Activated CD8-positive, alpha-beta memory T cell treated with anti-CD3 and anti-CD28 coated beads, Interleukin-2, amount 10 ng/mL, durations not matched to agents 7 days and 5 days (primary cell): ENCODE data around the gene TTC1. TPM values are rescaled to one million over a fixed set of nuclear protein-coding genes. Genes with fewer than 3 reads are reported as not detected.

Source experiments
- ATAC-seq: fragments of 150-1000 bp; cut with Tn5 transposase; one replicate; pipeline ENCODE4 v1.10.0; 2021; ENCODE audit warnings: moderate library complexity
- CTCF ChIA-PET: fragments of 350-600 bp; sonication (Branson Sonifier 250); formaldehyde crosslinking; loops from one replicate; lab custom pipeline; 2021; ENCODE audit warnings: antibody characterized with exemption; lab: Charles Lee
- DNase-seq: peaks from one replicate; pipeline ENCODE4 v3.0.0-alpha.2; 2020
- H3K27ac Mint-ChIP-seq: one replicate; pipeline ENCODE4 v1.8.0; 2021; ENCODE audit warnings: mild to moderate bottlenecking, mixed read lengths
- H3K27me3 Mint-ChIP-seq: one replicate; pipeline ENCODE4 v1.8.0; 2021; ENCODE audit warnings: mixed read lengths
- H3K36me3 Mint-ChIP-seq: one replicate; pipeline ENCODE4 v1.8.0; 2021; ENCODE audit warnings: mild to moderate bottlenecking, mixed read lengths
- H3K4me1 Mint-ChIP-seq: one replicate; pipeline ENCODE4 v1.8.0; 2021; ENCODE audit warnings: mixed read lengths
- H3K4me3 Mint-ChIP-seq: one replicate; pipeline ENCODE4 v1.8.0; 2021; ENCODE audit warnings: mild to moderate bottlenecking, moderate library complexity, mixed read lengths
- H3K9me3 Mint-ChIP-seq: one replicate; pipeline ENCODE4 v1.8.0; 2022; ENCODE audit warnings: low read depth, mixed read lengths
- total RNA-seq, 2 experiments: library from RNA; stranded (reverse); gene quantifications; one replicate each; pipeline ENCODE4 v1.2.3, GENCODE V29; 2021

The TTC1 gene
- total RNA-seq, 2 experiments from 2014 or later = 39.3 to 54.5 TPM

DNA sequence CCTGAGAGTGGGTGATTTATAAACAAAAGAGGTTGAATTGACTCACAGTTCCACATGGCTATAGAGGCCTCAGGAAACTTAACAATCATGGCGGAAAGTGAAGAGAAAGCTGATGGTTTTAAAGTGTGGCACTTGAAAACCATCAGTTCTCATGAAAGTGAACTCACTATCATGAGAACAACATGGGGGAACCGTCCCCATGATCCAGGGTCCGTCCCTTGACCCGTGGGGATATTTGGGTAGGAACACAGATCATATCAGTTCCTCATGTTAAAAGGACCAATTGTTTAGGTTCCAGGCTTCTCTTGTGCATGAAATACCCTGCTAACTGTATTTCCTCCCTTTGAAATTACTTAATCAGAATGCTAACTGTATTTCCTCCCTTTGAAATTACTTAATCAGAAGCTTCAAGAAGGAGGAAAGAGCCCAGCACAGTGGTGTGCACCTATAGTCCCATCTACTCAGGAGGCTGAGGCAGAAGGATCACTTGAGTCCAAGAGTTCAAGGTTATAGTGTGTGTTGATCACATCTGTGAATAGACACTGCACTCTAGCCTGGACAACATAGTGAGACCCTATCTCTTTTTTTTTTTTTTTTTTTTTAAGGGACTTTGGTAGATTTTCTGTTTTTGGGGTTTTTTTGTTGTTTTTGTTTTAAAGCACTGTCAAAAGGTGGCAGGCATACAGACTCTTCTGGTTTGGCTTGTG is 24.8 kb downstream of the TTC1 start:
- H3K36me3 Mint-ChIP-seq = peaks cover 31% of the 10 kb centered on the region
- CTCF ChIA-PET = interaction anchor here (1.4 to 1.7 kb wide), 3 partner anchors 8 to 312 kb away, joined by 3 to 5 read pairs (median 4); no protein-coding TSS in a partner anchor
- H3K9me3 Mint-ChIP-seq = no peaks in the 10 kb centered on the region
- H3K4me3 Mint-ChIP-seq = no peak overlapping the region
- ATAC-seq (no peak), DNase-seq (no peak)
- H3K27ac Mint-ChIP-seq = no peak overlapping the region
- peaks cover 14% of the 10 kb centered on the region for H3K4me1 Mint-ChIP-seq
- no peaks in the 10 kb centered on the region for H3K27me3 Mint-ChIP-seq

- CTCF ChIA-PET = interaction anchor here (0.6 to 3.3 kb wide), 2 partner anchors 14 to 15 kb away, joined by 3 to 12 read pairs; no protein-coding TSS in a partner anchor
- DNase-seq (no peak), ATAC-seq (no peak)
- Mint-ChIP-seq H3K36me3 (peaks cover 28% of the 10 kb centered on the region), H3K27me3 (no peaks in the 10 kb centered on the region), H3K4me3 (no peak overlapping the region), H3K27ac (no peak overlapping the region), H3K9me3 (no peaks in the 10 kb centered on the region), H3K4me1 (peaks cover 14% of the 10 kb centered on the region)
Measured at GRCh38 chr5:160036243-160036642, 27.3 kb downstream of the TTC1 start.

DNA sequence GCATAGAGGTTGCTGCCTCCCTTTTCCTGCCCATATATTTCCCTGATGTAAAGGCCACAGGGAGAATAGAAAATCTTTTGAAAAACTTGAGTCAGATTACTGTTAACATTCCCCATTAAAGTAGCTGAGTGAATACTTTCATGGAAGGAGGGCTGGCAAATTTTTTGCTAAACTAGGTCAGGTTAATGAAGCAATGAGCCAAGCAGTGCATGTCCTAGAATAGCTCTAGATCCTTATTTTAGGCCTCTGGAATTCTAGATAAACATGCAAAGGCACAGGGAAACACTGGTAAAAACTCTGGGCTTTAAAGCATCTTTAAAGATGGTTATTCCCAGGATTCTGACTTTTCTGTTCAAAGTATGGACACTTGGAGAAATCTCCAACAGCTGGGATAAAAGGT is 27.9 kb downstream of the TTC1 start:
- CTCF ChIA-PET = interaction anchor here (3.3 kb wide), 1 partner anchor 15 kb away, joined by 12 read pairs; no protein-coding TSS in a partner anchor
- no peaks in the 10 kb centered on the region for H3K9me3 Mint-ChIP-seq
- H3K27me3 Mint-ChIP-seq = no peaks in the 10 kb centered on the region
- H3K27ac Mint-ChIP-seq = no peak overlapping the region
- DNase-seq = no peak
- peaks cover 32% of the 10 kb centered on the region for H3K36me3 Mint-ChIP-seq
- no peak for ATAC-seq
- peaks cover 14% of the 10 kb centered on the region for H3K4me1 Mint-ChIP-seq
- no peak overlapping the region for H3K4me3 Mint-ChIP-seq

GRCh38 chr5:160039810-160040470 is 31.0 kb downstream of the TTC1 start:
- DNase-seq (no peak), ATAC-seq (no peak)
- Mint-ChIP-seq H3K27me3 (no peaks in the 10 kb centered on the region), H3K9me3 (no peaks in the 10 kb centered on the region), H3K27ac (no peak overlapping the region), H3K4me1 (peaks cover 11% of the 10 kb centered on the region), H3K4me3 (no peak overlapping the region), H3K36me3 (peaks cover 27% of the 10 kb centered on the region)
- CTCF ChIA-PET = interaction anchor here (1.5 kb wide), 1 partner anchor 18 kb away, joined by 6 read pairs; no protein-coding TSS in a partner anchor

DNA sequence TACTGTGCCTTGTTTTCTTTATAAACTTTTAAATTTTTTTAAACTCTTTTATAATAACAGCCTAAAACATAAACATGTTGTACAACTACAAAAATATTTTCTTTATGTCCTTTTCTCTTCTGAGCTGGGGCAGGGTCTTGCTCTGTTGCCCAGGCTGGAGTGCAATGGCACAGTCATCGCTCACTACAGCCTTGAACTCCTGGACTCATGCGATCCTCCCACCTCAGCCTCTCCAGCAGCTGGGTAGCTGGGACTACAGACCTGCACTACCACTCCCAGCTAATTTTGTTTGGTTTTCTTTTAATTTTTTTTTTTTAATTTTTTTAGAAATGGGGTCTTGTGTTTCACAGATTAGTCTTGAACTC is 31.5 kb downstream of the TTC1 start:
- no peaks in the 10 kb centered on the region for H3K27me3 Mint-ChIP-seq
- H3K36me3 Mint-ChIP-seq = peaks cover 30% of the 10 kb centered on the region
- peaks cover 5% of the 10 kb centered on the region for H3K4me1 Mint-ChIP-seq
- no peak for DNase-seq
- H3K27ac Mint-ChIP-seq = no peak overlapping the region
- H3K9me3 Mint-ChIP-seq = no peaks in the 10 kb centered on the region
- CTCF ChIA-PET = no interaction called here
- ATAC-seq = no peak
- H3K4me3 Mint-ChIP-seq = no peak overlapping the region

DNA sequence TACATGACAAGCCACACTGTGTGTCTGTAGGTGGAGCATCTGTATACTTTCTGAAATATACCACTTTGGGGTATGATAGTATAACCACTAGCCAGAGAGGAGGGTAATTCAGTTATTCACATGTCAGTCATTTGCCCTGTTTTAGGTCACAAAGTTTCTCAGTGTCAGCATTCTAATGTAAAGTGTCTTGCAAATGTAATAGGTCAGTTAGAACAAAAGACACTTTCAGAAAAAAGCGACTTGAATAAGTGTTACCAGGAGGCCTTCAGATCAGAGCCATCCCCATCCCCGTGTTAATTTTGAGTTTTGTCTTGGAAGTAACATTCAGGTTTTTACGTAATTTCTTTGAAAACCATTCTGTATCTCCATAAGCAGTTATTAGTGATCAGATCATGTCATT is 33.7 kb downstream of the TTC1 start:
- H3K9me3 Mint-ChIP-seq = no peaks in the 10 kb centered on the region
- H3K36me3 Mint-ChIP-seq = peaks cover 30% of the 10 kb centered on the region
- no peaks in the 10 kb centered on the region for H3K27me3 Mint-ChIP-seq
- peaks cover 3% of the 10 kb centered on the region for H3K4me1 Mint-ChIP-seq
- DNase-seq (no peak), ATAC-seq (no peak)
- CTCF ChIA-PET = no interaction called here
- H3K4me3 Mint-ChIP-seq = no peak overlapping the region
- no peak overlapping the region for H3K27ac Mint-ChIP-seq

- H3K4me1 Mint-ChIP-seq = peaks cover 3% of the 10 kb centered on the region
- DNase-seq (no peak), ATAC-seq (no peak)
- H3K4me3 Mint-ChIP-seq = no peak overlapping the region
- H3K9me3 Mint-ChIP-seq = no peaks in the 10 kb centered on the region
- peaks cover 23% of the 10 kb centered on the region for H3K36me3 Mint-ChIP-seq
- H3K27me3 Mint-ChIP-seq = no peaks in the 10 kb centered on the region
- H3K27ac Mint-ChIP-seq = no peak overlapping the region
- CTCF ChIA-PET = no interaction called here
Measured at GRCh38 chr5:160044391-160044804, 35.5 kb downstream of the TTC1 start.

DNA sequence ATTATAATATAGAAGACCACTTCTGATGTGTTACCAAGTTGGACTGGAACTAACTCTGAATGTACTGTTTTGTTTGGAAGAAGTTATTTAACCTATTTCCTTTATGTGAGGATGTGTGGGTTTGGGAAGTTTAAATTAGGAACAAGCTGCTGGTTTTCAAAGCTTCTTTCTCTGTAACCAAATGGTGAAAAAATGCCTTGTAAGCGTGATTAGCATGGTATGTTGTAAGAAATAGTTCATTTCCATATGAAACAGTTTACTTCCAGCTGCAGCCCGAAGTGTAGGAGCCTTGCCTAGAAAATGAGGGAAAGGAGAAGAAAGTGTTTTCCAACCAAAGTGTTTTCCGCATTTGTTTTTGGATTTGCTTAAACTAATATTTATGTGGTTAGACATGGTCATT is 36.0 kb downstream of the TTC1 start:
- CTCF ChIA-PET = no interaction called here
- Mint-ChIP-seq H3K27ac (no peak overlapping the region), H3K9me3 (no peaks in the 10 kb centered on the region), H3K4me1 (peaks cover 3% of the 10 kb centered on the region), H3K27me3 (no peaks in the 10 kb centered on the region), H3K4me3 (no peak overlapping the region), H3K36me3 (peaks cover 21% of the 10 kb centered on the region)
- no peak for DNase-seq
- ATAC-seq = no peak

GRCh38 chr5:160047423-160047822 is 38.5 kb downstream of the TTC1 start:
- H3K4me1 Mint-ChIP-seq = peaks cover 3% of the 10 kb centered on the region
- H3K36me3 Mint-ChIP-seq = peaks cover 26% of the 10 kb centered on the region
- no peak overlapping the region for H3K27ac Mint-ChIP-seq
- CTCF ChIA-PET = no interaction called here
- ATAC-seq = no peak
- no peaks in the 10 kb centered on the region for H3K27me3 Mint-ChIP-seq
- H3K9me3 Mint-ChIP-seq = no peaks in the 10 kb centered on the region
- no peak overlapping the region for H3K4me3 Mint-ChIP-seq
- no peak for DNase-seq

GRCh38 chr5:160048131-160048530 is 39.2 kb downstream of the TTC1 start:
- Mint-ChIP-seq H3K36me3 (peaks cover 31% of the 10 kb centered on the region), H3K9me3 (no peaks in the 10 kb centered on the region), H3K4me3 (no peak overlapping the region), H3K27me3 (no peaks in the 10 kb centered on the region), H3K4me1 (peaks cover 3% of the 10 kb centered on the region), H3K27ac (no peak overlapping the region)
- ATAC-seq (no peak), DNase-seq (no peak)
- CTCF ChIA-PET = no interaction called here

GRCh38 chr5:160049099-160049498 is 40.2 kb downstream of the TTC1 start:
- Mint-ChIP-seq H3K4me3 (no peak overlapping the region), H3K27ac (no peak overlapping the region), H3K4me1 (peaks cover 3% of the 10 kb centered on the region), H3K27me3 (no peaks in the 10 kb centered on the region), H3K9me3 (no peaks in the 10 kb centered on the region), H3K36me3 (peaks cover 37% of the 10 kb centered on the region)
- ATAC-seq (no peak), DNase-seq (no peak)
- CTCF ChIA-PET = no interaction called here

DNA sequence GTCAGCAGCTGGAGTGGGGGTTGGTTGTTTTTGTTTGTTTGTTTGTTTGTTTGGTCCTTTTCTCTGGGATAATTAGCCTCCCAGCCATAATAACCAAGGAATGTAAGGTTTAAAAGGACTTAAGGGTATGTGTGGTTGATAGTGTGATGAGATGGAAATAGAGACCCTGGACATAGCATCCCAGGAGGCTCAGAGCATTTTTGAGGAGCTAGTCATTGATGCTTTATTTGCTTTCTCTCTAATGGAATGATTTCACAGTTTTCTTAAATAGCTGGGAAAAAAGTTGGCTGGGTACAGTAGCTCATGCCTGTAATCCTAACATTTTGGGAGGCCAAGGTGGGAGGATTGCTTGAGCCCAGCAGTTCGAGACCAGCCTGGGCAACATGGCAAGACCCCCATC is 45.1 kb downstream of the TTC1 start:
- DNase-seq (no peak), ATAC-seq (no peak)
- peaks cover 43% of the 10 kb centered on the region for H3K36me3 Mint-ChIP-seq
- CTCF ChIA-PET = no interaction called here
- no peaks in the 10 kb centered on the region for H3K4me1 Mint-ChIP-seq
- H3K4me3 Mint-ChIP-seq = no peak overlapping the region
- H3K9me3 Mint-ChIP-seq = no peaks in the 10 kb centered on the region
- no peaks in the 10 kb centered on the region for H3K27me3 Mint-ChIP-seq
- no peak overlapping the region for H3K27ac Mint-ChIP-seq

GRCh38 chr5:160054831-160055230 is 45.9 kb downstream of the TTC1 start:
- H3K27ac Mint-ChIP-seq = no peak overlapping the region
- CTCF ChIA-PET = interaction anchor here (1.2 kb wide), 1 partner anchor 290 kb away, joined by 3 read pairs; no protein-coding TSS in a partner anchor
- no peak overlapping the region for H3K4me3 Mint-ChIP-seq

DNA sequence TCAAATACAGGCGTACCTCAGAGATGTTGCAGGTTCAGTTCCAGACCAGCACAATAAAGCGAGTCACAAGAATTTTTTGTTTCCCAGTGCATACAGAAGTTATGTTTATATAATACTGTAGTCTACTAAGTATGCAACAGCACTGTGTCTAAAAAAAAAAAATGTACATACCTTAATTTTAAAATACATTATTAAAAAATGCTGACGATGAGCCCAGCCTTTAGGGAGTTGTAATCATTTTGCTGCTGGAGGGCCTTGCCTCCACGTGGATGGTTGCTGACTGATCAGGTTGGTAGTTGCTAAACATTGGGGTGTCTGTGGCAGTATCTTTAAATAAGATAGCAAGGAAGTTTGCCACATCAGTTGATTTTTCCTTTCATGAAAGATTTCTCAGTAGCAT is 48.3 kb downstream of the TTC1 start:
- H3K4me1 Mint-ChIP-seq = no peaks in the 10 kb centered on the region
- DNase-seq (no peak), ATAC-seq (no peak)
- CTCF ChIA-PET = interaction anchor here (0.6 kb wide), 1 partner anchor 1536 kb away, joined by 3 read pairs; no protein-coding TSS in a partner anchor
- H3K9me3 Mint-ChIP-seq = no peaks in the 10 kb centered on the region
- no peak overlapping the region for H3K27ac Mint-ChIP-seq
- no peaks in the 10 kb centered on the region for H3K27me3 Mint-ChIP-seq
- H3K4me3 Mint-ChIP-seq = no peak overlapping the region
- peaks cover 35% of the 10 kb centered on the region for H3K36me3 Mint-ChIP-seq

More at GRCh38 chr5:160054831-160055230, 45.9 kb downstream of the TTC1 start:
- no peak for DNase-seq
- Mint-ChIP-seq H3K4me1 (no peaks in the 10 kb centered on the region), H3K27me3 (no peaks in the 10 kb centered on the region), H3K9me3 (no peaks in the 10 kb centered on the region), H3K36me3 (peaks cover 43% of the 10 kb centered on the region)
- ATAC-seq = no peak
